HG03039 (cell line): ENCODE measurements around the gene C1orf35.

Experiments used
- ATAC-seq: cut with Tn5 transposase; IDR thresholded peaks from one replicate; pipeline ENCODE4 v1.9.1; 2021; ENCODE audit warnings: mild to moderate bottlenecking, moderate library complexity; ENCODE audit not compliant: unreplicated experiment

The C1orf35 gene

DNA sequence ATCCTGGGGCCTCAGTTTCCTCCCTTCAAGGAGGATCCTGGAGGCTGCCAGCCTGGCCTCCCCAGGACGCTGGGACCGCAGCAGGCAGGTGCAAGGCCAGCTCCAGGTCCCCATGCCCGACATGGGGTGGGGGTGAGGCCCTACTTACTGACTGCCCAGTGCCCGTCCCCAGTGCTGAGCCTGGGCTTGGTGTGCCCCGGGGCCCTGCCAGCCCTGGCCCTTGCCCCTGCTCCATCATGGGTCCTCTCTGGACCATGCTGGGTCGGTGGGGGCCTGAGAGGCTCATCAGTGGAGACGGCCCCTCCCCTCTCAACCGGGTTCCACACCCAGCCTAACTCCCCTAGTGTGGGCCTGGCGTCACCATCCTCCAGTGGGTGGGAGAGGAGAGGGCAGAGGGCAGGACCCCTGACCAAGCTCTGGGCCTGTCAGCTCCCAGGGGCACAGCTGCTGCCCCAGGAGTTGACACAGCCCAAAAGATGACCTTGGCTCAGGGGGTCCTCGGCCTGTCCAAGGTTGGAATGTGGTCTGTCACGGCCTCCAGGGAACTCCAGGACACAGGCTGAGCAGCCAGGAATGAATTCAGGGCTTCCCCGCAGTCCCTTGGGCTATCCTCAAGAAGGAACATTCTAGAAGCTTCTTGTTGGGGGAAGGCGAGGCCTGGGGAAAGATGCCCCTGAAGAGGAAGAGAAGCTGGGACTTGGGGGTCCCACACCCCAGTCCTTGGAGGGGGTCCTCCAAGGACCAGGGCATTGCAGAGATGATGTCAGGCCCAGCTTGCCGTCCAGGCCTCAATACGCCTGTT lies 38.2 kb downstream of the C1orf35 start:
- ATAC-seq: no peak

DNA sequence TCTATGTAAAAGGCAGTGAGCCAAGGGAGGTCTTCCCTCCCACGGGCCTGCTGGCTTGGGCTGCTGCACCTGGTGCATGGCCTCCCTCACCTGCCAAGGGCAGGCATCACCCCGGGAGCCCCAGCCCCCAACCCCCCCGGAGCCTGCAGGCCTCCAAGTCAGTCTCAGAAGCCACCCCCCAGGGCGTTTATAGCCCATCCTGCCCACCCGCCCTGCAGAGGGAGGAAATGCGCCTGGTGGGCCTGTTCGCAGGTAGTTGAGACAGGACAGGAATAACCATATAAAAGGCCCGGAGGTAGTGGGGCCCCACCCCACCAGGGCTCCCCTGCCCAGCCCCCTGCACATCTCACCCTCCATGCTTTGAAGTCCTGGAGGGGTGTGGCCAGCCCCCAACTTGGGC lies 38.8 kb downstream of the C1orf35 start:
- ATAC-seq: no peak

DNA sequence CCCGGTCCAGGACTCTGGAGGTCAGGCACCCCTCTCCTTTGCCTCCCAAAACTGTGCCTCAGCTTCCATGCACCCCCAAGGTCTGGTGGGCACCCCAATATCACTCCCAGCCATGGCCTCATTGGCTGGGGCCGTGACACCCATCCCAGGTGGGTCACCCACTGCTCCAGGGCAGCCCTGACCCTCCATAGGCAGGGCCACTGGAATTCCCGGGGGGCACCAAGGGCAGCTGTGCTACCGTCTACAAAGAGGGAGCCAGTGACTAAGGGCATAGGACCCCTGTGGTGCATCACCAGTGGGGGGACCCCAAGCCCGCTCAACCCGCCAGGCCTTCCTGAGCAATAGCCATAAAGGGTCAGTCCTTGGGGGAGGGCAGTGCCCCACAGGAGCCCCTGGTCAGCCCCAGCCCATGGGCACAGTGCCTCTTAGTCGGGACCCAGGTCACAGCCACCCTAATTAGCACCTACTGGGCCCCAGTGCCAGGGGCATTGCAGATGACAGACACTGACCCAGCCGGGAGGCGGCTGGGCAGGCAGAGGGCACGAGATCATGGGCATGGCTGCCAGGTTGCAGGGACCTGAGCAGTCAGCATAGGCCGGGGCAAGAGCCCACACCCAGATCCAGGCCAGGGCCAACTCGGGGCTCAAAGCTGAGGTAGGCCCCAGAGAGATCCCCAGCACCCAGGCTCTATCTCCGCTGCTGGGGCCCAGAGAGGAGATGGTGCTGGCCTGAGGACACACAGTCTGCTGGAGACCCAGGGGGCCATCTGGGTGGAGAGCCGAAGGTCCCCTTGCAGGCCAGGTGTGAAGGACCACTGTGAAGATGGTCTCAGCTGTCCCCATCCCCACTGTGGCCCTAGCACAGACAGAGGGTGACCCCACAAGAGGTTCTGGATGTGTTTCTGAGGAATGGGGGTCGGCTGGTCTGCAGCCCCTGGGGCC lies 39.6 kb downstream of the C1orf35 start:
- no peak for ATAC-seq

DNA sequence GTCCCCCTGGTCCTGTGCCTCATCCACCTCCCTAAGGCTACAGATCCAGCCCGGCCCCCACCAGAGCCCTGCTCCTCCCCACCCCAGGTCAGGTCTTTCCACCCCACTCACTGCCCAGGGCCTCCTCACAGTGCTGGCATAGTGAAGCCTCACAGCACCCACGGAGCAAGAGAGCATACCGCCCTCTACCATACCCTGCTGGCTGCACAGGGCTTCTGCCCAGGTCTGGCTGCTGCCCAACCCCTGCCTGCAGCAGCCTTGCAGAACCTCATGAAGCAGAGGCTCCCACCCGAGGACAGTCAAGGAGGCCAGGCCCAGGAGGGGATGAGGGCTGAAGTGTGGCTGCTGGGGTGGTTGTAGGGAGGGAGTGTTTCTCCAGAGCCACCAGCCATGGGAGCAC lies 40.3 kb downstream of the C1orf35 start:
- ATAC-seq: no peak

DNA sequence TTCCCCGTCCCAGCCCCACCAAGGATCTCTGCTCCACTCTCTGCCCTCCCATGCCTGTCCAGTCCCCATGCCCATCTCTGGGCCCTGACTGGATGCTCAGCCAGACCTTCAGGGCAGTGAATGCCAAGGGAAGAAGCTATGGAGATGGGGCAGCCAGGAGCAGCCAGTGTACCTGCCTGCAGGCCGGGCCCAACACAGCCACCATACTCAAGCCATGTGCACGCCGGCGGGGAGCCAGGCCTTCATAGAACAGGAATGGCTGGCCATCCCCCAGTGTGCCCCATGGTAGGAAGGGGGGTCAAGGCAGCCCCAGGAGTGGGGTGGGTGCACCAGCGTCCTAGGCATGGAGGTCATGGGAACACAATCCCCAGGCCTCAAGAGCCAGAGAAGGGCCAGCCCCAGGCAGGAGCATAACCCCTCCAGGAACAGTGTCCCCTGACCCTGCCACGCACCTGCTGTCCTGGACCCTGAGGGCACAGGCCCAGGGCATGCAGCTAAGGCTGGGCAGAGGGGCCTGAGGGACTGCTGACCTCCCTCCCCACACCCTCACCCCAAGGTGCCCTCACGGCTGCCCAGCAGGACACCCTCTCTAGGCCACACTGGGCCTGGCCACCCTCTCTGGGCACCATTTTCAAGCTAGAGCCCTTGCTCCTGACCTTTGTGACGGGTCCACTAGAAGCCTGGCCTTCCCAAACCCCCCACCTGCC lies 40.9 kb downstream of the C1orf35 start:
- no peak for ATAC-seq

DNA sequence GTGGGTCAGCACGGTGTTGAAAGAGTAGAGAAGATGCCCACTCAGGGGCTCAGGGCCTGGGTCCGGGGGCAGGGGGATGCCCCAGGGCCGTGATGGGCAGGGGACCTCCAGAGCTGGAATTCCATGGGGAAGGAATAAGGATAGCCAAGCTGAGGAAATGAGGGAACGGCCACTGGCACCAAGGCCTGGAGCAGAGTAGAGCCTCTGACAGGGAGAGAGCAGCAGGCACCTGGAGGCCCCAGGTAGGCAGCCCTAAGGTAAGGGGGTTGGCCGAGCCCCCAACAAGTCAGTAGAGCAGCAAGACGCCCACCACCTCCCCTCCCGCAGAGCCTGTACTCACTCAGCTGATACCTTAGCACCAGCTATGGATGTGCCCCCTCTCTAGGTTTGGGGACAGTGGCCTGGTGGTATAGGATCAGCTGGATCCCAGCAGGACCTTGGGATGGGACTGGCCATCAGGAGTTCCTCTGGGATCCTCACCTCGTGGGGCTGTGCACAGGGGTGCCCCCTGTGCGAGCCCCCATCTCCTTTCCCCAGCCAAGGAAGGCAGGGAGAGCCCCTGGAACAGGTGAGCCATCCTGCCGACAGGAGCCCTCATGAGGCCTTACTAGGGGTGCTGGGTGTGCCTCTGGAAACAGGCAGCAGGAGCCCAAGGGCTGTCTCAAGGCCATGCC lies 41.6 kb downstream of the C1orf35 start:
- ATAC-seq: no peak

DNA sequence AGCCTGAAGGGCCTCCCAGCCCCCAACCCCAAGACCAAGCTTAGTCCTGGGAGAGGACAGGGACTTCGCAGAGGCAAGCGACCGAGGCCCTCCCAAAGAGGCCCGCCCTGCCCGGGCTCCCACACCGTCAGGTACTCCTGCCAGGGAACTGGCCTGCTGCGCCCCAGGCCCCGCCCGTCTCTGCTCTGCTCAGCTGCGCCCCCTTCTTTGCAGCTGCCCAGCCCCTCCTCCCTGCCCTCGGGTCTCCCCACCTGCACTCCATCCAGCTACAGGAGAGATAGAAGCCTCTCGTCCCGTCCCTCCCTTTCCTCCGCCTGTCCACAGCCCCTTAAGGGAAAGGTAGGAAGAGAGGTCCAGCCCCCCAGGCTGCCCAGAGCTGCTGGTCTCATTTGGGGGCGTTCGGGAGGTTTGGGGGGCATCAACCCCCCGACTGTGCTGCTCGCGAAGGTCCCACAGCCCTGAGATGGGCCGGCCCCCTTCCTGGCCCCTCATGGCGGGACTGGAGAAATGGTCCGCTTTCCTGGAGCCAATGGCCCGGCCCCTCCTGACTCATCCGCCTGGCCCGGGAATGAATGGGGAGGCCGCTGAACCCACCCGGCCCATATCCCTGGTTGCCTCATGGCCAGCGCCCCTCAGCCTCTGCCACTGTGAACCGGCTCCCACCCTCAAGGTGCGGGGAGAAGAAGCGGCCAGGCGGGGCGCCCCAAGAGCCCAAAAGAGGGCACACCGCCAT lies 42.5 kb downstream of the C1orf35 start:
- ATAC-seq: no peak

DNA sequence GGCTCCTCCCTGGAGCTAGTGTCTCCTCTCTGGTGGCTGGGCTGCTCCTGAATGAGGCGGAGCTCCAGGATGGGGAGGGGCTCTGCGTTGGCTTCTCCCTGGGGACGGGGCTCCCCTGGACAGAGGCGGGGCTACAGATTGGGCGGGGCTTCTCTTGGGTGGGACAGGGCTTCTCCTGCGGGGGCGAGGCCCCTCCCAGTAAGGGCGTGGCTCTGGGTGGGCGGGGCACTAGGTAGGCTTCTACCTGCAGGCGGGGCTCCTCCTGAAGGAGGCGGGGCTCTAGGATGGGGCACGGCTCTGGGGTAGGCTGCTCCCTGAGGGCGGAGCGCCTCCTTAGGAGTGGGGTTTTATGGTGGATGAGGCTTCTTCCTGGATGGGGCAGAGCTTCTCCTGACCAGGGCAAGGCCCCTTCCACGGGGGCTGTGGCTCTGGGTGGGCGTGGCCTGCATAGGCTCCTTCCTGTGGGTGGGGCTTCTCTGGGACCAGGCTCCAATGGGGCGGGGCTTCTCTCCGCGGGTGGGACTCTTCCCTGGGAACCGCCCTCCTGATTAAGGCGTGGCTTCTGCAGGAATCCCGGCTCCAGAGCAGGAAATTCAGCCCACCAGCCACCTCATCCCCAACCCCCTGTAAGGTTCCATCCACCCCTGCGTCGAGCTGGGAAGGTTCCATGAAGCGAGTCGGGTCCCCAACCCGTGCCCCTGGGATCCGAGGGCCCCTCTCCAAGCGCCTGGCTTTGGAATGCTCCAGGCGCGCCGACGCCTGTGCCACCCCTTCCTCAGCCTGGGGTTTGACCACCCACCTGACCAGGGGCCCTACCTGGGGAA lies 43.3 kb downstream of the C1orf35 start:
- no peak for ATAC-seq

DNA sequence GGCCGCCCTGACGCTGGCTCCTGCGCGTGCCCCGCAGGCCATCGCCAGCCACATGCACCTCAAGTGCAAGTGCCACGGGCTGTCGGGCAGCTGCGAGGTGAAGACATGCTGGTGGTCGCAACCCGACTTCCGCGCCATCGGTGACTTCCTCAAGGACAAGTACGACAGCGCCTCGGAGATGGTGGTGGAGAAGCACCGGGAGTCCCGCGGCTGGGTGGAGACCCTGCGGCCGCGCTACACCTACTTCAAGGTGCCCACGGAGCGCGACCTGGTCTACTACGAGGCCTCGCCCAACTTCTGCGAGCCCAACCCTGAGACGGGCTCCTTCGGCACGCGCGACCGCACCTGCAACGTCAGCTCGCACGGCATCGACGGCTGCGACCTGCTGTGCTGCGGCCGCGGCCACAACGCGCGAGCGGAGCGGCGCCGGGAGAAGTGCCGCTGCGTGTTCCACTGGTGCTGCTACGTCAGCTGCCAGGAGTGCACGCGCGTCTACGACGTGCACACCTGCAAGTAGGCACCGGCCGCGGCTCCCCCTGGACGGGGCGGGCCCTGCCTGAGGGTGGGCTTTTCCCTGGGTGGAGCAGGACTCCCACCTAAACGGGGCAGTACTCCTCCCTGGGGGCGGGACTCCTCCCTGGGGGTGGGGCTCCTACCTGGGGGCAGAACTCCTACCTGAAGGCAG lies 44.0 kb downstream of the C1orf35 start:
- ATAC-seq: no peak

DNA sequence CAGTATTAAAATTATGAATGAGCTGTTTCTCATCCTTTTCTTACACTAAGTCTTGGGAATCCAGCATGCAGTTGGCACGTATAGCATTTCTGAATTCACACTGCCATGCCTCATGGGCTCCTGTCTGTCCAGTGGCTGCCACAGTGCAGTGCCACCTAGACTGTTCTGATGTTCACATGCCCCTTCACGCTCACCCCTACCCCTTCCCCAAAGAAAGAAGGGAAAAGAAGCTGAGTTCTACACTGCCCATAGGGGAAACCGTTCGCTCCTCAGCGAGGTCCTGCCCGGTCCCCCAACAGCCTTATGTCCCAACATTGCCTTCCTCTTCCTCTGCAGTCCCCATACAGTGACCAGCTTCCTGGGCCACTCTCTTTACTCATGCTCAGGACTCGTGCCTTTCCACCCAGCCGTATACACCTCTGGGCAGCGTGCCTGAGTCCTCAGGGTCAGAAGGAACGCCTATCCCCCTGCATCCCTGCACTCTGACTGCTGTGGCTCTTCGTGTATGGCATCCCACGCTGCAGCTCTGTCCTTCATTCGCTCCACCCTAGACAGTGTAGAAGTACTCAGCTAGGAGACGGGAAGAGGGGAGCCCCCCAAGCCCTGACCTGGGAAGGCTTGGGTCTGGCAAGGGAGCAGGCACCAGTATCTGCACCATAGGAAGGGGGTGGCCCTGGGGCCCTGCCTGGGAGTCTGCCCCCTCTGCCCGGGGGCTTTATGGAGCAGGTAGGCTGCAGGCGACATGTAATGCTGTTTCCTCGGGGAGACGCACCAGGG lies 44.8 kb downstream of the C1orf35 start:
- no peak for ATAC-seq
